ENCODE data around the gene ADRA1B. TPM values are rescaled to one million over a fixed set of nuclear protein-coding genes. Genes with fewer than 3 reads are reported as not detected.
A peak's percentile ranks its signal among the peaks of the same experiment; 100 is the strongest.

ADRA1B gene
- total RNA-seq, 1 experiment from 2014 or later, result 8.3 TPM

- CTCF ChIA-PET, result no interaction called here
- Histone ChIP-seq H3K9me3 (ENCODE audit: control insufficient read depth, insufficient read depth, low read depth, low read length) (no peaks in the 10 kb centered on the region), H3K4me3 (ENCODE audit: low read depth in 2 of 2, low read length in 2 of 2) (no peak overlapping the region), H3K4me1 (ENCODE audit: control insufficient read depth, insufficient read depth, low read length) (peaks cover 38% of the 10 kb centered on the region), H3K36me3 (ENCODE audit: control insufficient read depth, insufficient read depth, low read length) (no peaks in the 10 kb centered on the region), H3K27ac (ENCODE audit: low read length) (no peak overlapping the region), H3K27me3 (ENCODE audit: control insufficient read depth, insufficient read depth, low read length) (no peaks in the 10 kb centered on the region)
- BruUV-seq (replicated peaks), result no TSS peak
- peak; percentile 96 for DNase-seq (ENCODE audit: low read depth, low spot score)
- intact Hi-C loops (cut with micrococcal nuclease; ENCODE audit: unreplicated experiment), result no loop called here
- in situ Hi-C loops (cut with HindIII; ENCODE audit: low pct_unique_long_range_greater_than_20kb, low sequenced_read_pairs), result no loop called here
- peak; percentile 72; the same call in 1 of the 2 replicates for TF ChIP-seq POLR2AphosphoS5 (IDR thresholded peaks at IDR 0.05; ENCODE audit: low read depth, low read length)
- TF ChIP-seq TCF7L2 (IDR thresholded peaks at IDR 0.05; ENCODE audit: low read depth, low read length), result peak; percentile 91
- TF ChIP-seq REST (IDR thresholded peaks at IDR 0.05; ENCODE audit: insufficient read depth in 1 of 2, low read depth in 2 of 2, low read length in 1 of 2), result no peak
- POLR2A ChIA-PET, result interaction anchor here (0.6 to 0.7 kb wide), 2 partner anchors 11 to 723 kb away, joined by 3 to 4 read pairs; partner anchors contain the start of gene ADRA1B
- ATAC-seq, result peak; percentile 89
These were observed 10.8 kb upstream of the ADRA1B start for GRCh38 chr5:159905496-159905895.

GRCh38 chr5:159906463-159906862, 9.8 kb upstream of the ADRA1B start:
- H3K36me3 ChIP-seq (ENCODE audit: control insufficient read depth, insufficient read depth, low read length), result no peaks in the 10 kb centered on the region
- ATAC-seq (no peak), DNase-seq (ENCODE audit: low read depth, low spot score) (no peak)
- H3K27me3 ChIP-seq (ENCODE audit: control insufficient read depth, insufficient read depth, low read length), result no peaks in the 10 kb centered on the region
- H3K9me3 ChIP-seq (ENCODE audit: control insufficient read depth, insufficient read depth, low read depth, low read length), result no peaks in the 10 kb centered on the region
- in situ Hi-C loops (cut with HindIII; ENCODE audit: low pct_unique_long_range_greater_than_20kb, low sequenced_read_pairs) (no loop called here), intact Hi-C loops (cut with micrococcal nuclease; ENCODE audit: unreplicated experiment) (no loop called here)
- H3K4me3 ChIP-seq (ENCODE audit: low read depth in 2 of 2, low read length in 2 of 2), result no peak overlapping the region
- CTCF ChIA-PET, result no interaction called here
- peaks cover 43% of the 10 kb centered on the region for H3K4me1 ChIP-seq (ENCODE audit: control insufficient read depth, insufficient read depth, low read length)
- TF ChIP-seq POLR2AphosphoS5 (IDR thresholded peaks at IDR 0.05; ENCODE audit: low read depth, low read length), result no peak
- no peak for TF ChIP-seq TCF7L2 (IDR thresholded peaks at IDR 0.05; ENCODE audit: low read depth, low read length)
- no peak for TF ChIP-seq CTCF (IDR thresholded peaks at IDR 0.05)
- no peak for TF ChIP-seq SIN3A (IDR thresholded peaks at IDR 0.05; ENCODE audit: borderline replicate concordance, insufficient read depth, low read depth, low read length)
- no peak for TF ChIP-seq REST (IDR thresholded peaks at IDR 0.05; ENCODE audit: insufficient read depth in 1 of 2, low read depth in 2 of 2, low read length in 1 of 2)
- no TSS peak for BruUV-seq (replicated peaks)
- POLR2A ChIA-PET, result no interaction called here
- peak overlapping the region; percentile 5; the same call in 1 of the 2 replicates for H3K27ac ChIP-seq (ENCODE audit: low read length)

Data from Panc1 (cell line).